Fibroblast of villous mesenchyme (primary cell): ENCODE data around the gene TBX20. TPM values are rescaled to one million over a fixed set of nuclear protein-coding genes. Genes with fewer than 3 reads are reported as not detected.
A peak's percentile ranks its signal among the peaks of the same experiment; 100 is the strongest.
"Not testable (repeated sequence)": the region's sequence is repeated elsewhere in the genome, so short reads cannot be mapped to it uniquely, and the experiment has no call there.

ENCODE experiments used
- DNase-seq: peaks from one replicate; pipeline ENCODE4 v3.0.0-alpha.2; 2010; ENCODE audit warnings: low read depth
- H3K4me3 ChIP-seq: 2 replicates; pipeline ENCODE4 v1.5.1; 2011; ENCODE audit warnings: low read depth, mild to moderate bottlenecking, low read length
- total RNA-seq: library from RNA; depleted of rRNA; stranded (reverse); fragments of >200 nt; gene quantifications from 2 replicates; pipeline ENCODE4 v1.2.3, GENCODE V29; 2012
- TF ChIP-seq, protein P1 (sequence below): IDR thresholded peaks from 2 replicates; pipeline ENCODE4 v1.5.1; 2012; ENCODE audit warnings: low read depth, mild to moderate bottlenecking, low read length; ENCODE audit not compliant: insufficient read depth

The TBX20 gene
- total RNA-seq, 1 donor = 1.3 TPM

DNA sequence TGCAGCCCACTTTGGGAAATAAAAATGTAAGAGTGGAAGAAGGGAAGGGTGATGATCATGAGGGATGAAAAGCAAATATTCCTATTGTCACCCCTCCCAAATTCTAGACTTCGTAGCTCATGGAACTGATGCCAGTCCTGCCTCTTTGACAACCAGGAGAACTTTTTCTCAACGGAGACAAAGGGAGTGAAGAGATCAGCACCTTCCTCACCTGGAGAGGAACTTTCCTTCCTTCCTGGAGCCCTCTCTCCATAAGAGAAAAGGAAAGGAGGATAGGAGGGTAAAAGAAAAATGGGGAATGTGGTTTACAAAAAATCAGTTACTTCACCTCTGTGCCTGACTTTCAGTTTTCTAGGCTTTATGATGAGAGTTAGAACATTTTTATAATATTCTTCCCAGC, 3.4 kb downstream of the TBX20 start:
- peak overlapping the region; percentile 83 for H3K4me3 ChIP-seq
- TF ChIP-seq, protein P1, sequence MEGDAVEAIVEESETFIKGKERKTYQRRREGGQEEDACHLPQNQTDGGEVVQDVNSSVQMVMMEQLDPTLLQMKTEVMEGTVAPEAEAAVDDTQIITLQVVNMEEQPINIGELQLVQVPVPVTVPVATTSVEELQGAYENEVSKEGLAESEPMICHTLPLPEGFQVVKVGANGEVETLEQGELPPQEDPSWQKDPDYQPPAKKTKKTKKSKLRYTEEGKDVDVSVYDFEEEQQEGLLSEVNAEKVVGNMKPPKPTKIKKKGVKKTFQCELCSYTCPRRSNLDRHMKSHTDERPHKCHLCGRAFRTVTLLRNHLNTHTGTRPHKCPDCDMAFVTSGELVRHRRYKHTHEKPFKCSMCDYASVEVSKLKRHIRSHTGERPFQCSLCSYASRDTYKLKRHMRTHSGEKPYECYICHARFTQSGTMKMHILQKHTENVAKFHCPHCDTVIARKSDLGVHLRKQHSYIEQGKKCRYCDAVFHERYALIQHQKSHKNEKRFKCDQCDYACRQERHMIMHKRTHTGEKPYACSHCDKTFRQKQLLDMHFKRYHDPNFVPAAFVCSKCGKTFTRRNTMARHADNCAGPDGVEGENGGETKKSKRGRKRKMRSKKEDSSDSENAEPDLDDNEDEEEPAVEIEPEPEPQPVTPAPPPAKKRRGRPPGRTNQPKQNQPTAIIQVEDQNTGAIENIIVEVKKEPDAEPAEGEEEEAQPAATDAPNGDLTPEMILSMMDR = no peak
- DNase-seq = no peak

DNA sequence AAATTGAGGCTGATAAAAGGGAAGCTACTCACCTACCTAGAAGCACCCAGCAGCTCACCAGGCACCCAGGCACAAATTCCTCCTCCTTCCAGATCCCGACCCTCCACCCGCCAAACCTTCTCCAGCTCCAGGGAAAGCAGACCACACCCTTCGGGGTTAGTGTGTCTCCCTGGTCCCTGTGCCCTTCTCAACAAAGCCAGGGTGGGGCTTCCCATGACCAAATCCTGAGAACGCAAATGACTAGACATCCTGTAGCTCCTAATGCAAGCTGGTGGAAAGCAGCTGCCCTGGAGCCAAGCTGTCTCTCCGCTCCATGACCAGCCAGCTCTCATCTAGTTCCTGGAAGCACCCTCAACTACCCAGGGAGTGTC, 4.4 kb downstream of the TBX20 start:
- TF ChIP-seq, protein P1 = no peak
- peak; percentile 40 for DNase-seq
- H3K4me3 ChIP-seq = peak overlapping the region; percentile 52

DNA sequence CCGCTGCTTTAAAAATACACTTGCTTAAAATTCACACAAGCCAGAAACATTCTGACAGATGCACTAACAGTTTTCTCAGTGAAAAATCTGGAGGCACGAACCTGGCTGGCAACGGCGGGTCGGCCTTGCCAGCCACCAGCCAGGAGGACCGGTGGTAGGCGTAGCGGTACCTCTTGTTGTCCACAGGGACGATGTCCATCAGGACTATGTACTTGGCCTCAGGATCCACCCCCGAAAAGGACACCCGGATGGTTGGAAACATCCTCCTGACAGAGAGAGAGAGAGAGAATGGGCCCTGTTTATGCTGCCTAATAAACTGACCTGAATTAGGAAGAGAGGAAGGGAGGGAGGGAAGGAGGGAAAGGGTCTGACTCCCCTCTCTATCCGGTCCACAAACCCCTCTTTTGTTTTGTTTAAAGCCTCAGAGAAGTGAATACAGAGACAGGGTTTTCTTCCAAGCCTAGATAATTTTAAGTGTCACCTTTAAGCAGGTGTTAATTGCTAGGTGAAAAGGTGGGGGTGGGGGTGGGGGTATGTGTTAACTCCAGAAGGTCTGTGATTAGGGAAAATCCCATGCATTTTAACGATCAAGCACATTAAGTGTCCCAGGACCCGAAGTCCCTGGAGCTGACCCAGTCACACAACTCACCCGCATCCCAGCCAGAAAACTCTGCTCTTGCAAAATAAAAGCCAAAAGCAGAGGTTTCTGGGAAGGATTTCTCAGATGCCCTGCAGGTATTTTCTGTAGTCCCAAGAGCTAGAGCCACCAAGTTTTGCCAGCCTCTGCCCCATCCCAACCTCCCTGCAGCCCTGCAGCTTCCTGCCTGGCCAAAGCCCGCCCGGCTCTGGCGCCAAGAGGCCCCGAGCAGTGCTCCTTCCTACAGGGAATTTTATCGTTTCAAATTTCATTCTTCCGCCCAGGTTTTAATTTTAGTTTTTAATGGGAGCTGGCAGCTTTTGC, 5.0 kb downstream of the TBX20 start:
- TF ChIP-seq, protein P1 = no peak
- H3K4me3 ChIP-seq = peak overlapping the region; percentile 52
- no peak for DNase-seq

DNA sequence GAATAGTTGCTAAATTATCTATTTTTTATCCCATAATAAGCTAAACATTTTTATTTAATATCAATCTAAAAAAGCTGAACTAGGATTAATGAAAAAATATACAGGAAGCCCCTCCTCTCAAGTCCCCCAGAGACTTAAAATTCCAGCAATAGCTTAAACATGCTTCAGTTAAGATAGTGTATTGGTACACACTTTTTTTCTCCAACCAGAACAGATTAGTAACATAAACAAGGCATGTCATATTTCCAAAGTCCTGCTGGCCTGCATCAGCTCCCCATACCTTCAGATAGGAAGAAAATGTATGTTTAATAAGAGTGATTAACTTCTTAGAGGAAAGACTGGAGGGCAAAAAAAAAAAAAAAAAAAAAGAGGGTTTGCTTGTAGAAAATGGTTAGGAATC, 7.1 kb downstream of the TBX20 start:
- no peak overlapping the region for H3K4me3 ChIP-seq
- DNase-seq = peak; percentile 74
- TF ChIP-seq, protein P1 = no peak

DNA sequence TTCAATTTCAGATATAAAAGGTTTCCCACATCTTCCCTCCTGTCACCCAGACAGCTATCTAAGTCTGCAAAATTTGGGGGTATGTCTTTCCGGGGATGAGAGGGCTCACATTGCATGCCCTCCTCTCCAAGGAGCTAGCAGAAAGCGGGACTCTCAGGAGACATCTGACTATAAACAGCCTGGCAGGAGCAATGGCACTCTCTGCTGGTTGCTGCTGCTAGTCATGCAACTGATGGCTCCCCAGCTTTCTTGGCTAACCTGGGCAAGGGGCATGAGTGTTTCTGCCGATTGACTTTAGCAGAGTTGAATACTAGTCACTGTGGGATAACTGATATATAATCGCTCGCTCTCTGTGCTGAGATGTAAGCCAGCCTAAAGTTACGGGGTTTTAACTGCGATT, 12.0 kb downstream of the TBX20 start:
- no peak overlapping the region for H3K4me3 ChIP-seq
- TF ChIP-seq, protein P1 = no peak
- no peak for DNase-seq

DNA sequence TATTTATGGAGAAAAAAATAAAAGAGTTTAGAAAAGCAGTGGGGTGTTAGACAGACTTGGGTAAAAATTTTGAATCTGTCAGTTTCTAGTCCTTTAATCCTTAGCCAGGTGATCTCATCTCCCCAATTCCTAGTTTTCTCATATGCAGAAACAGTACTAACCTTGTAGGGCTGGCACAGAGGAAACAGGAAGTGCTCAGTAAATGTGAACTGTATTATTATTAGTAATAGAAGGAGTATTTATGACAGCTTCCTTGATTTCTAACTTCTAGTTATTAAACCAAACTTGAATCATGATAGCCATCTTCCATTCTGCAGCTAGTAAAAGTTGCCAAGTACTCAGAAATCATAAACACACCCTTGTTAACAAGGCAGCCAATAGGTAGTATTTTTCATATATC, 12.5 kb downstream of the TBX20 start:
- H3K4me3 ChIP-seq = no peak overlapping the region
- DNase-seq = no peak
- TF ChIP-seq, protein P1 = no peak

DNA sequence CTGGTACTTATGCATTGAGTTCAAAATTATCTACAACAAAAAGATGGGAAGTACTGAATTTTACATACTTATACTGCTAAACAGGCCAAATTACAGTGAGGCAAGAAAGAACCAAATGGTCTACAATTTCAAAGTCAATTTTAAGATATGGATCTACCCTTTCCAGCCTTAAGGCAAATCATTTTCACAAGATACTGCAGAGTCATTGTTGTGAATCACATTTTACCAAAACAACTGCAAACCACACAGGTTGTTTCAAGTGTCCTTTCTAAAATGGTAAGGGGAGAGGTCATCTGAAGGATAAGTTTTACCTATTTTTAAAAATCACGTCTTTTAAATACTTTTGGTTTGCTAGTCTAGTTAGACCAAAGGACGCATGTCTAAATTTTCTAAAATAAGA, 12.9 kb downstream of the TBX20 start:
- not testable (repeated sequence) for DNase-seq, H3K4me3 ChIP-seq

DNA sequence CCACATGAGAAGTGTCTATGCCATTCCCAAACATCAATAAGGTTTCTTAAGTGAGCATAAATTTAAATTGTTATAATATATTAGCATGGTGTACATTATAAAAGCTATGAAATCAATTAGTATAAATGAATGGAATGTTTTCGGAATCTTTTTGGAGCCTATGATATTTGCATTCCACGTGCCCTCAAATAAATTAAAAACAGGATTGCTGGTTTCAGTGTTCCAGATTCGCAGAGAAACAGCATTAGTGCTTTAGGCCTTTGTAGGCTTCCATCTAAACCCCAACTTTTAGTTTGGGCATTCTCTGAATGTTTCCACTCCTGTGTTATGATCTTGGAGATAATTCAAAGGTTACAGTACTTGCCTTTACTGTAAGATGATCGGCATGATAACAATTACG, 15.4 kb downstream of the TBX20 start:
- DNase-seq, H3K4me3 ChIP-seq: not testable (repeated sequence)
